K562 (cell line): ENCODE results near the gene ZBTB22. TPM values are rescaled to one million over a fixed set of nuclear protein-coding genes. Genes with fewer than 3 reads are reported as not detected.

ENCODE experiments used
- ASH1L ChIP-seq: fragments of 450-650 bp; IDR thresholded peaks from 2 replicates; pipeline ENCODE4 v1.6.1; 2018; ENCODE audit warnings: borderline replicate concordance, mild to moderate bottlenecking, low read depth; ENCODE audit not compliant: partially characterized antibody
- CEBPB ChIP-seq: fragments of 450-650 bp; IDR thresholded peaks from 2 replicates; pipeline ENCODE4 v1.6.1; 2016; ENCODE audit warnings: missing genetic modification characterization, missing compliant biosample characterization
- CEBPG ChIP-seq, 3 experiments: fragments of 200-800 bp in 1 of 3; sonication (Bioruptor generic) in 1 of 3; sonication (generic) in 1 of 3; formaldehyde crosslinking in 1 of 3; IDR thresholded peaks in 2 of 3; conservative IDR thresholded peaks in 1 of 3; 2 replicates each; pipeline versions ENCODE4 v1.6.1 to v1.8.0; 2016 to 2022; ENCODE audit warnings: missing compliant biosample characterization in 2 of 3, missing genetic modification characterization in 2 of 3, mild to moderate bottlenecking in 1 of 3, missing genetic modification reagents in 1 of 3
- CTBP1 ChIP-seq: fragments of 450-650 bp; IDR thresholded peaks from 2 replicates; pipeline ENCODE4 v1.6.1; 2016; ENCODE audit warnings: borderline replicate concordance
- DPF2 ChIP-seq: fragments of 450-650 bp; IDR thresholded peaks from 2 replicates; pipeline ENCODE4 v1.6.1; 2016
- ESRRA ChIP-seq: fragments of 450-650 bp; IDR thresholded peaks from 2 replicates; pipeline ENCODE4 v1.6.1; 2014; ENCODE audit warnings: low read depth, mild to moderate bottlenecking, moderate library complexity, borderline replicate concordance
- GTF2E2 ChIP-seq: fragments of 200-800 bp; sonication (Bioruptor generic); IDR thresholded peaks from 2 replicates; pipeline ENCODE4 v1.6.1; 2016; ENCODE audit warnings: missing genetic modification characterization, missing compliant biosample characterization
- HDAC8 ChIP-seq: fragments of 450-650 bp; IDR thresholded peaks from 2 replicates; pipeline ENCODE4 v1.6.1; 2016; ENCODE audit warnings: mild to moderate bottlenecking, missing genetic modification characterization, moderate library complexity, missing compliant biosample characterization
- HMG20A ChIP-seq: fragments of 450-650 bp; formaldehyde crosslinking; conservative IDR thresholded peaks from 2 replicates; pipeline ENCODE4 v1.4.0; 2020; ENCODE audit warnings: mild to moderate bottlenecking, mixed read lengths
- JUND ChIP-seq, 2 experiments: IDR thresholded peaks; 2 replicates in 1 of 2; 3 replicates in 1 of 2; pipeline ENCODE4 v1.6.1; 2011; ENCODE audit warnings: borderline replicate concordance in 2 of 2, low read depth in 2 of 2, low read length in 2 of 2, improper control_type of control experiment in 1 of 2, missing biosample characterization in 1 of 2, missing genetic modification characterization in 1 of 2, missing genetic modification reagents in 1 of 2
- MTA2 ChIP-seq: fragments of 450-650 bp; IDR thresholded peaks from 2 replicates; pipeline ENCODE4 v1.6.1; 2016; ENCODE audit warnings: low read depth
- NR3C1 ChIP-seq: sonication (generic); formaldehyde crosslinking; IDR thresholded peaks from 2 replicates; pipeline ENCODE4 v1.8.1; 2022; ENCODE audit warnings: missing genetic modification reagents
- PHTF2 ChIP-seq: fragments of 250-450 bp; sonication (Bioruptor Pico); IDR thresholded peaks from 2 replicates; pipeline ENCODE4 v1.5.0; 2021; ENCODE audit warnings: mild to moderate bottlenecking
- SETDB1 ChIP-seq: IDR thresholded peaks from one replicate; pipeline ENCODE4 v1.6.1; 2012; ENCODE audit warnings: low read length, control low read depth, inconsistent platforms
- SMAD2 ChIP-seq: fragments of 150-350 bp; IDR thresholded peaks from 2 replicates; pipeline ENCODE4 v1.6.1; 2014; ENCODE audit warnings: low read depth, mild to moderate bottlenecking, low read length
- TRIM28 ChIP-seq: fragments of 450-650 bp; IDR thresholded peaks from 2 replicates; pipeline ENCODE4 v1.6.1; 2017
- U2AF2 ChIP-seq: fragments of 200-400 bp; formaldehyde crosslinking; optimal IDR thresholded peaks from 2 replicates; pipeline ENCODE3; 2017; ENCODE audit warnings: low read depth, mild to moderate bottlenecking, low read length
- UBTF ChIP-seq, 2 experiments: IDR thresholded peaks; 2 replicates each; pipeline ENCODE4 v1.6.1; 2012; ENCODE audit warnings: improper control_type of control experiment in 2 of 2, low read depth in 2 of 2, low read length in 2 of 2, borderline replicate concordance in 1 of 2
- USF2 ChIP-seq: sonication (generic); formaldehyde crosslinking; IDR thresholded peaks from 2 replicates; pipeline ENCODE4 v1.5.0; 2020; ENCODE audit warnings: missing genetic modification reagents
- ZEB2 ChIP-seq: fragments of 450-650 bp; IDR thresholded peaks from 2 replicates; pipeline ENCODE4 v1.6.1; 2016
- ZNF232 ChIP-seq: sonication (generic); formaldehyde crosslinking; IDR thresholded peaks from 2 replicates; pipeline ENCODE4 v1.8.0; 2022; ENCODE audit warnings: mild to moderate bottlenecking, missing genetic modification reagents
- ZNF263 ChIP-seq: sonication (generic); formaldehyde crosslinking; IDR thresholded peaks from 2 replicates; pipeline ENCODE4 v1.8.0; 2022; ENCODE audit warnings: mild to moderate bottlenecking, missing genetic modification reagents, borderline replicate concordance
- ZNF431 ChIP-seq: sonication (generic); formaldehyde crosslinking; IDR thresholded peaks from 2 replicates; pipeline ENCODE4 v1.8.0; 2022; ENCODE audit warnings: mild to moderate bottlenecking, missing genetic modification reagents
- polyA plus RNA-seq, 8 experiments: library from polyadenylated mRNA; depleted of rRNA in 4 of 8; stranded (reverse) in 5 of 8; unstranded in 3 of 8; fragments of >200 nt; fragmentation: Nextera tagmentation in 2 of 8; fragmentation: Illumina TruSeq in 1 of 8; extraction: Ambion mirVana in 2 of 8; extraction: Trizol in 1 of 8; gene quantifications; 2 replicates each; pipeline versions ENCODE4 v1.2.1 to v1.2.3, GENCODE V29; 2011 to 2014; ENCODE audit warnings: inconsistent platforms in 1 of 8, missing spikeins in 1 of 8
- total RNA-seq, 7 experiments: library from RNA; depleted of rRNA in 6 of 7; stranded (reverse); fragments of >200 nt in 6 of 7; fragmentation: Illumina TruSeq in 2 of 7; extraction: Trizol in 2 of 7; gene quantifications; 2 replicates each; pipeline versions ENCODE4 v1.2.1 to v1.2.3, GENCODE V29; 2011 to 2021; ENCODE audit warnings: low replicate concordance in 1 of 7
- TF ChIP-seq, protein P1 (sequence below): fragments of 250-450 bp; sonication (Bioruptor Pico); IDR thresholded peaks from 2 replicates; pipeline ENCODE4 v1.6.1; 2021; ENCODE audit warnings: mild to moderate bottlenecking

ZBTB22 gene
- total and polyA plus RNA-seq, 9 of the 15 experiments (the other 6 are each of a cell fraction or from before 2014, with no cell fraction given), result 0.21 to 11.9 (median 7.1) TPM

DNA sequence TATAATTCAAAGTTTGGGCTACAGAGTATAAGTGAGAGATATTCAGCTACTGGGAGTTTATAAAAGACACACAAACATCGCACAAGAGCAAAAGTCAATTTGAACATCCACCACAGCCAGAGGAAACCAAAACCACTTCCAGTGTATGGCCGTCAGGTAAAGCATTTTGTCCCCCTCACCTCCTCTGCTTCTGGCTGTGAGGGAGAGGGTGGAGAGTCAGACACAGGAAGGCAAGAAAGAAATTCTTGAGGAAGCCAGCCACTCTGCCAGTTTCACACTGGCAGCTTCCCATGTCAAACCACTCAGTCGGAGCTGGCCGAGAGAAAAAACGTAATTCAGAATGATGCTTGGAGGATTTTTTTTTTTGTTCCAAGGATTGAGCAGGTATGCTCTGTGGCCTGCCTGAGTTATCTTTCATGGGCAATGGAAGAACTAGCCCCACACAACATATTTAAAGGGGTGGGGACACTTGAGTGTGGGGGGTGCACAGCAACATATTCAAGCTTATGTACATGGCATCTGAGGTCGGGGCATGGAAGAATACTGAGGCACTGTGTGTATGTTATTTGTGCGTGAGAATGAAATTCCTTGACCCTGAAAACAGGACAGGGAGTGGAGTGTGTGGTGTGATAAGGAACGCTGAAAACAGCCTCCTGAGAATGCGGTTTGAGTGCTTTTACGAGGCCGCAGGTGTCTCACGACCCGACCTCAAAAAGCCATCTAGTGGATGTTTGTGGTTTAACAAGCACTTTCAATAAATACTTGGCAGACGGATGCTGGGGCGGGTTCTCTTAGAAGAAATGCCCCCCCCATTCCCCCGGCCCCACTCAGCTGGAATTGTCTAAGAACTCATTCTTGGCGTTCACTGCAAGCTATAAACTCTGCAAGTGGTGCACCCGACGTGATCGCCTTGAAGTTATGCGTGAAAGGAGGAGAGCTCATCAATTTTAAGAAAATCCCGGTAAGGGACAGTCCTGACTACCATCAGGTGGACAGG, 27.5 kb upstream of the ZBTB22 start (continued):
- TF ChIP-seq USF2 (CRISPR knock-in tag) (no peak), TRIM28 (peak; percentile 78), SETDB1 (no peak), ZNF431 (CRISPR knock-in tag) (no peak), DPF2 (peak; percentile 92), PHTF2 (CRISPR knock-in tag) (no peak), ASH1L (no peak), UBTF (IDR thresholded peaks at IDR 0.05; ENCODE audit: borderline replicate concordance in 1 of 2, low read depth in 2 of 2, low read length in 2 of 2) (no peak), HDAC8 (tag) (no peak), GTF2E2 (tag) (no peak), ZEB2 (peak; percentile 93), U2AF2 (no peak), CEBPG (CRISPR knock-in tag; IDR thresholded peaks at IDR 0.05) (no peak), CEBPG (tag; conservative IDR thresholded peaks at IDR 0.05 in 1 of 2, IDR thresholded peaks at IDR 0.05 in 1 of 2) (no peak), CTBP1 (peak; percentile 81), MTA2 (peak; percentile 68), CEBPB (tag) (no peak), HMG20A (CRISPR knock-in tag) (no peak), NR3C1 (CRISPR knock-in tag) (no peak), ZNF232 (CRISPR knock-in tag) (0 out of 2 replicates have a peak, but pooled peaks have one; percentile 36), ESRRA (peak; percentile 98; the same call in 1 of the 2 replicates), JUND (IDR thresholded peaks at IDR 0.05; ENCODE audit: borderline replicate concordance, low read depth, low read length) (0 out of 2 replicates have a peak, but pooled peaks have one; percentile 40), JUND (tag; IDR thresholded peaks at IDR 0.05; ENCODE audit: borderline replicate concordance, low read depth, low read length) (no peak; the same call in 2 of the 3 replicates), ZNF263 (CRISPR knock-in tag) (no peak), SMAD2 (no peak)
- TF ChIP-seq, protein P1, sequence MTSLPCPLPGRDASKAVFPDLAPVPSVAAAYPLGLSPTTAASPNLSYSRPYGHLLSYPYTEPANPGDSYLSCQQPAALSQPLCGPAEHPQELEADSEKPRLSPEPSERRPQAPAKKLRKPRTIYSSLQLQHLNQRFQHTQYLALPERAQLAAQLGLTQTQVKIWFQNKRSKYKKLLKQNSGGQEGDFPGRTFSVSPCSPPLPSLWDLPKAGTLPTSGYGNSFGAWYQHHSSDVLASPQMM (CRISPR knock-in tag), result no peak
